GM20431 (cell line): ENCODE results near the gene KRT23.

Source experiments
- in situ Hi-C: fragments of 300-500 bp; cut with MseI, MboI; formaldehyde crosslinking; loops from one replicate; pipeline ENCODE4 v1.15.0; 2020; ENCODE audit warnings: low sequenced_read_pairs; ENCODE audit not compliant: unreplicated experiment

Gene KRT23

GRCh38 chr17:40879026-40879425, 58.4 kb downstream of the KRT23 start:
- in situ Hi-C loops, result no loop called here

- in situ Hi-C loops, result no loop called here
Observed at GRCh38 chr17:40878044-40878443, 59.4 kb downstream of the KRT23 start.

GRCh38 chr17:40873801-40874200, 63.6 kb downstream of the KRT23 start:
- in situ Hi-C loops, result no loop called here

- in situ Hi-C loops, result no loop called here
Observed at GRCh38 chr17:40873255-40873654, 64.2 kb downstream of the KRT23 start.
